Measurements from ENCODE around the gene KMT2C. TPM values are rescaled to one million over a fixed set of nuclear protein-coding genes. Genes with fewer than 3 reads are reported as not detected.

The KMT2C gene
- total RNA-seq, 4 donors from 2014 or later, result 84.2 to 185 (median 111) TPM

- no peak for TF ChIP-seq CTCF (IDR thresholded peaks at IDR 0.05)
- no peak for TF ChIP-seq POLR2A (IDR thresholded peaks at IDR 0.05)
- Histone ChIP-seq H3K27ac (no peak overlapping the region), H3K36me3 (peaks cover 0 to 77% (median 0%) of the 10 kb centered on the region in 3 donors)
Measured at GRCh38 chr7:152196391-152196790, 239.4 kb downstream of the KMT2C start.

GRCh38 chr7:152193880-152194279, 241.9 kb downstream of the KMT2C start:
- H3K36me3 ChIP-seq, result peaks cover 0 to 69% (median 0%) of the 10 kb centered on the region in 3 donors
- H3K9me3 ChIP-seq, result no peaks in the 10 kb centered on the region
- no peaks in the 10 kb centered on the region for H3K4me1 ChIP-seq
- no peak for TF ChIP-seq CTCF (IDR thresholded peaks at IDR 0.05)
- TF ChIP-seq POLR2A (IDR thresholded peaks at IDR 0.05), result no peak
- H3K4me3 ChIP-seq, result no peak overlapping the region
- H3K27me3 ChIP-seq, result no peaks in the 10 kb centered on the region
- H3K27ac ChIP-seq, result no peak overlapping the region
- DNase-seq, result no peak

More at GRCh38 chr7:152196391-152196790, 239.4 kb downstream of the KMT2C start:
- H3K4me3 ChIP-seq, result no peak overlapping the region
- H3K9me3 ChIP-seq, result no peaks in the 10 kb centered on the region
- H3K27me3 ChIP-seq, result no peaks in the 10 kb centered on the region
- no peak for DNase-seq
- no peaks in the 10 kb centered on the region for H3K4me1 ChIP-seq

GRCh38 chr7:152189061-152189460, 246.7 kb downstream of the KMT2C start:
- Histone ChIP-seq H3K4me1 (no peaks in the 10 kb centered on the region), H3K9me3 (no peaks in the 10 kb centered on the region), H3K4me3 (no peak overlapping the region), H3K27ac (no peak overlapping the region), H3K36me3 (peaks cover 0 to 55% (median 0%) of the 10 kb centered on the region in 3 donors), H3K27me3 (no peaks in the 10 kb centered on the region)
- TF ChIP-seq POLR2A (IDR thresholded peaks at IDR 0.05), result no peak
- TF ChIP-seq CTCF (IDR thresholded peaks at IDR 0.05), result no peak
- DNase-seq, result no peak

GRCh38 chr7:152185558-152185957, 250.2 kb downstream of the KMT2C start:
- Histone ChIP-seq H3K27me3 (no peaks in the 10 kb centered on the region), H3K9me3 (no peaks in the 10 kb centered on the region), H3K27ac (peak overlapping the region in 1 of 4 donors; percentile 2), H3K4me1 (no peaks in the 10 kb centered on the region), H3K36me3 (peaks cover 0 to 61% (median 0%) of the 10 kb centered on the region in 3 donors), H3K4me3 (no peak overlapping the region)
- TF ChIP-seq POLR2A (IDR thresholded peaks at IDR 0.05) (no peak), CTCF (IDR thresholded peaks at IDR 0.05) (no peak)
- no peak for DNase-seq

- no peaks in the 10 kb centered on the region for H3K9me3 ChIP-seq
- H3K27me3 ChIP-seq, result no peaks in the 10 kb centered on the region
- no peaks in the 10 kb centered on the region for H3K4me1 ChIP-seq
- H3K4me3 ChIP-seq, result no peak overlapping the region
- H3K27ac ChIP-seq, result no peak overlapping the region
- peaks cover 0 to 84% (median 0%) of the 10 kb centered on the region in 3 donors for H3K36me3 ChIP-seq
- TF ChIP-seq CTCF (IDR thresholded peaks at IDR 0.05) (no peak), POLR2A (IDR thresholded peaks at IDR 0.05) (no peak)
- DNase-seq, result no peak
Measured at GRCh38 chr7:152180587-152180986, 255.2 kb downstream of the KMT2C start.

GRCh38 chr7:152180048-152180447, 255.8 kb downstream of the KMT2C start:
- Histone ChIP-seq H3K4me3 (no peak overlapping the region), H3K27ac (no peak overlapping the region), H3K36me3 (peaks cover 0 to 90% (median 0%) of the 10 kb centered on the region in 3 donors), H3K9me3 (no peaks in the 10 kb centered on the region), H3K27me3 (no peaks in the 10 kb centered on the region), H3K4me1 (no peaks in the 10 kb centered on the region)
- no peak for DNase-seq
- TF ChIP-seq CTCF (IDR thresholded peaks at IDR 0.05), result no peak
- TF ChIP-seq POLR2A (IDR thresholded peaks at IDR 0.05), result no peak

Data from Peyer's patch (tissue), 4 donors.